Measurements from ENCODE around the gene AOC1. TPM values are rescaled to one million over a fixed set of nuclear protein-coding genes. Genes with fewer than 3 reads are reported as not detected.

The AOC1 gene
- total RNA-seq, 4 donors from 2014 or later, result 0.69 TPM; not detected in 2

DNA sequence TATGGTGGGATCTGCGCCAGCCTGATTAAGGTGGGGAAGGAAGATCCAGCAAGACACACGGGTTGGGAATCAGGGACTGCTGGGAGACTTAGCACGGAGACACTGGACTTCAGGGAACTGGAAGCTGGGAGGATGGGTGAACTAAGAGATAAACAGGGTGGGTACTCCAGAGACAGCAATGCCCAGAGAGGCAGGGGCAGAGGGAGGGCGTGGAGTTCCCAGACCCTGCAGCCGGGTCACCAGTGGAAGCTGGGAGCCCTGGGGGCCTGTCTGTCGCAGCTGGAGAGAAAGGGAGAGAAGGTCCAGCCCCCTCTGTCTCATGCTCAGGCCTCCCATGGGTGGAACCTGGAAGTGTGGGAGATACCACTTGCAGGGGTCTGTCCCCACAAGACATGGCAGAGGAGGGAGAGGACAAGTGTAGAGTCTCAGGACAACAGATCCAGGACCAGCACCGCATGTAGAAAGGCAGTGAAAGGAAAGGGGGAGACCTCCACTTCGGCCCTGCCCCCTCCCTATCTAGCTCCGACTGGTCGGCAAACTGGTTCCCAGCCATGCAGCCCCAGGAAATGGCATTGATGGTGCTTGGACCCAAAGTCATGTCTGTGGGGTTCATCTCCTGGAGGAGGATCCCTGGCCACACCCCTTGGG, 44.4 kb downstream of the AOC1 start:
- ATAC-seq, result no peak
- Histone ChIP-seq H3K4me1 (peaks cover 0 to 19% (median 0%) of the 10 kb centered on the region in 3 donors), H3K27me3 (peaks cover 35% of the 10 kb centered on the region), H3K4me3 (no peak overlapping the region), H3K27ac (no peak overlapping the region), H3K9me3 (peaks cover 0 to 16% (median 0%) of the 10 kb centered on the region in 3 donors), H3K36me3 (no peaks in the 10 kb centered on the region)
- TF ChIP-seq EP300 (IDR thresholded peaks at IDR 0.05), result no peak
- TF ChIP-seq, protein P1, sequence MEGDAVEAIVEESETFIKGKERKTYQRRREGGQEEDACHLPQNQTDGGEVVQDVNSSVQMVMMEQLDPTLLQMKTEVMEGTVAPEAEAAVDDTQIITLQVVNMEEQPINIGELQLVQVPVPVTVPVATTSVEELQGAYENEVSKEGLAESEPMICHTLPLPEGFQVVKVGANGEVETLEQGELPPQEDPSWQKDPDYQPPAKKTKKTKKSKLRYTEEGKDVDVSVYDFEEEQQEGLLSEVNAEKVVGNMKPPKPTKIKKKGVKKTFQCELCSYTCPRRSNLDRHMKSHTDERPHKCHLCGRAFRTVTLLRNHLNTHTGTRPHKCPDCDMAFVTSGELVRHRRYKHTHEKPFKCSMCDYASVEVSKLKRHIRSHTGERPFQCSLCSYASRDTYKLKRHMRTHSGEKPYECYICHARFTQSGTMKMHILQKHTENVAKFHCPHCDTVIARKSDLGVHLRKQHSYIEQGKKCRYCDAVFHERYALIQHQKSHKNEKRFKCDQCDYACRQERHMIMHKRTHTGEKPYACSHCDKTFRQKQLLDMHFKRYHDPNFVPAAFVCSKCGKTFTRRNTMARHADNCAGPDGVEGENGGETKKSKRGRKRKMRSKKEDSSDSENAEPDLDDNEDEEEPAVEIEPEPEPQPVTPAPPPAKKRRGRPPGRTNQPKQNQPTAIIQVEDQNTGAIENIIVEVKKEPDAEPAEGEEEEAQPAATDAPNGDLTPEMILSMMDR (IDR thresholded peaks at IDR 0.05), result no peak
- TF ChIP-seq POLR2A (IDR thresholded peaks at IDR 0.05), result no peak
- TF ChIP-seq POLR2AphosphoS5 (IDR thresholded peaks at IDR 0.05), result no peak
- 53 to 68% methylated on average over 4 to 7 of the region's 10 CpGs for WGBS, 2 donors (ENCODE audit: low coverage in 1 of 2)

DNA sequence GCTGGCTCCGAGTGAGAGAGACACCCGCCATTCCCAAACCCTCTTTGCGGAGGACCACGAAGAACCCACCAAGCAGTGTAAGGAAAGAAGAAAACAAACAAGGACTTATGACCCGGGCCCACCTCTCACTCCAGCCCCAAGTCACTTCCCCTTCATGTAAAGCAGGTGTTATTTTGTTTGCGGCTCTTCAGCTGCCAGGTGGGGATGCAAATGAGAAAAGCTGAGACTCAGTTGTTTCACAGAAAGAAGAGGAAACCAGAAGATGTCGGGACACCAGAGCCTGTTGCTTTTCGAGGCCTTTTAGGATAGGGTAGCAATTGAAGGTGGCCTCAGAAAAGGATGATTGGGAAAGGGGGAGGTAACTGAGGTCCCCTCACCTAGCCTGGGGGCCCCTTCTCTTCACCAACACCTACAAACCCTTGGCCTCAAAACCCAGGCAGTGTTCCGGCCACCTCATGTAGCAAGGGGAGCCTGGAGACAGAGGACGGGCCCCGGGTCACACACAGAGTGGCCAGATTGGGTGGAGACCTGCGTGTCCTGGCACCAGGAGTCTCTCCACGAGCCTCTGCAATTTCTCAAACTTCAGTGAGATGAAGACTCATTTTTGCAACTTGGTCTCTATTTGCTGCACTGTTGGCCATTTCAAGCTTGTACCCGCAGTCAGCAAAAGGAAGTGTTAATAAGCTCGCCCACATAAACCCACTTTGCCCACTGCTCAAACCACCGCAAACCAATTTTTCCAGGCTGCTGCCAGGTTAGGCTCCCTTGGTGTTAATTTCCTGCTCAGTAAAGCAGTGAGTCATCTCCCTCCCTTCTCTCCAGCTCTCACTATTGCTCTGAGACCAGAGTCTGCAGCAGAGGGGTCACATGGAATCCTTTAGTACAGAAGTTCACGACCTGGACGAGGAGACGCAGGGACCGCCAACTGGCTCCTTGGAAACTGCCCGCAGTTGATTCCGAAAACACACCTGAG, 45.5 kb downstream of the AOC1 start:
- Histone ChIP-seq H3K36me3 (no peaks in the 10 kb centered on the region), H3K27me3 (peaks cover 35% of the 10 kb centered on the region), H3K9me3 (peaks cover 0 to 16% (median 0%) of the 10 kb centered on the region in 3 donors), H3K27ac (no peak overlapping the region), H3K4me1 (peaks cover 0 to 30% (median 0%) of the 10 kb centered on the region in 3 donors), H3K4me3 (no peak overlapping the region)
- 35 to 81% methylated on average over 5 of the region's 22 CpGs for WGBS, 2 donors (ENCODE audit: low coverage in 1 of 2)
- TF ChIP-seq, protein P1 (IDR thresholded peaks at IDR 0.05), result no peak
- no peak for TF ChIP-seq POLR2AphosphoS5 (IDR thresholded peaks at IDR 0.05)
- no peak for TF ChIP-seq POLR2A (IDR thresholded peaks at IDR 0.05)
- TF ChIP-seq EP300 (IDR thresholded peaks at IDR 0.05), result no peak
- ATAC-seq, result no peak

GRCh38 chr7:150898475-150899011, 46.2 kb downstream of the AOC1 start:
- no peak overlapping the region for H3K4me3 ChIP-seq
- H3K4me1 ChIP-seq, result peaks cover 0 to 36% (median 2%) of the 10 kb centered on the region in 3 donors
- 17 to 76% methylated on average over 3 to 11 of the region's 22 CpGs for WGBS, 2 donors (ENCODE audit: low coverage in 1 of 2)
- H3K9me3 ChIP-seq, result peaks cover 0 to 8% (median 0%) of the 10 kb centered on the region in 3 donors
- H3K27ac ChIP-seq, result no peak overlapping the region
- TF ChIP-seq, protein P1 (IDR thresholded peaks at IDR 0.05), result peak; percentile 90 to 97 (median 96)
- TF ChIP-seq POLR2A (IDR thresholded peaks at IDR 0.05) (no peak), POLR2AphosphoS5 (IDR thresholded peaks at IDR 0.05) (no peak), EP300 (IDR thresholded peaks at IDR 0.05) (no peak)
- peaks cover 35% of the 10 kb centered on the region for H3K27me3 ChIP-seq
- H3K36me3 ChIP-seq, result no peaks in the 10 kb centered on the region
- ATAC-seq, result peak; percentile 82

DNA sequence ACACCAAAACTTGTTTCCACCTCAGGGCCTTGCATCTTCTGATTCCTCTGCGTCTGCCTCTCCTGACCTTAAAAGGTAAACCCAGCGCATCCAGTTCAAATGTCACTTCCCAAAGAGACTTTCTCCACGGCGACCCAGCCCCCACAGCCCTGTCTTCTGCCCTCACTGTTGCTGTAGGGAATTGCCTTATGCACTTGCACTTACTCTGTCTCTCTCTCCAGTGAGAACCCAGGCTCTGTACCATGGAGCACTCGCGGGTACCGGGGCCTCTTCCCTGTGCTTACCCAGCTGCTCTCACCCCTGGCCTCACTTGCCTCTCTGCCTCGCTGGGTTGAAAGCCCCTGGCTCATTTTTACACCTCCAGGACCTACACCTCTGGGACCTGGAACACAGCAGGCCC, 48.4 kb downstream of the AOC1 start:
- no peak for TF ChIP-seq POLR2A (IDR thresholded peaks at IDR 0.05)
- TF ChIP-seq, protein P1 (IDR thresholded peaks at IDR 0.05), result no peak
- Histone ChIP-seq H3K36me3 (no peaks in the 10 kb centered on the region), H3K4me3 (no peak overlapping the region), H3K9me3 (no peaks in the 10 kb centered on the region), H3K27me3 (peaks cover 33% of the 10 kb centered on the region), H3K27ac (no peak overlapping the region), H3K4me1 (peaks cover 0 to 45% (median 6%) of the 10 kb centered on the region in 3 donors)
- 88% methylated on average over 6 of the region's 8 CpGs; no CpG with 5 or more reads in 1 of the 2 donors for WGBS, 2 donors (ENCODE audit: low coverage in 1 of 2)
- no peak for ATAC-seq

Data from gastroesophageal sphincter (tissue), 4 donors.